ENCODE data around the gene NEK10.
"Not testable (repeated sequence)": the region's sequence is repeated elsewhere in the genome, so short reads cannot be mapped to it uniquely, and the experiment has no call there.

The NEK10 gene

GRCh38 chr3:27310688-27311087 lies 58.5 kb downstream of the NEK10 start:
- no peak for DNase-seq

- DNase-seq, result no peak
Measured at GRCh38 chr3:27307566-27307965, 61.6 kb downstream of the NEK10 start.

- no peak for DNase-seq
Measured at GRCh38 chr3:27302891-27303290, 66.3 kb downstream of the NEK10 start.

GRCh38 chr3:27298981-27299380 lies 70.2 kb downstream of the NEK10 start:
- not testable (repeated sequence) for DNase-seq

GRCh38 chr3:27293939-27294338 lies 75.2 kb downstream of the NEK10 start:
- DNase-seq, result no peak

GRCh38 chr3:27290760-27291159 lies 78.4 kb downstream of the NEK10 start:
- DNase-seq, result no peak

- DNase-seq, result no peak
Measured at GRCh38 chr3:27289769-27290413, 79.3 kb downstream of the NEK10 start.

- no peak for DNase-seq
Measured at GRCh38 chr3:27287052-27287451, 82.1 kb downstream of the NEK10 start.

GRCh38 chr3:27286467-27286866 lies 82.7 kb downstream of the NEK10 start:
- not testable (repeated sequence) for DNase-seq

GRCh38 chr3:27285668-27286067 lies 83.5 kb downstream of the NEK10 start:
- no peak for DNase-seq

GRCh38 chr3:27281671-27282150 lies 87.5 kb downstream of the NEK10 start:
- DNase-seq, result no peak

- no peak for DNase-seq
Measured at GRCh38 chr3:27279123-27279522, 90.1 kb downstream of the NEK10 start.

GRCh38 chr3:27278383-27279055 lies 90.7 kb downstream of the NEK10 start:
- no peak for DNase-seq

GRCh38 chr3:27275441-27275990 lies 93.7 kb downstream of the NEK10 start:
- no peak for DNase-seq

GRCh38 chr3:27271890-27272289 lies 97.3 kb downstream of the NEK10 start:
- no peak for DNase-seq

GRCh38 chr3:27254896-27255295 lies 114.3 kb downstream of the NEK10 start:
- no peak for DNase-seq

- DNase-seq, result no peak
Measured at GRCh38 chr3:27253831-27254230, 115.4 kb downstream of the NEK10 start.

GRCh38 chr3:27253391-27253790 lies 115.8 kb downstream of the NEK10 start:
- no peak for DNase-seq

- no peak for DNase-seq
Measured at GRCh38 chr3:27252646-27253045, 116.5 kb downstream of the NEK10 start.

GRCh38 chr3:27244374-27244773 lies 124.8 kb downstream of the NEK10 start:
- DNase-seq, result no peak

GRCh38 chr3:27239951-27240350 lies 129.2 kb downstream of the NEK10 start:
- DNase-seq, result no peak

- no peak for DNase-seq
Measured at GRCh38 chr3:27228805-27229204, 140.4 kb downstream of the NEK10 start.

GRCh38 chr3:27224197-27224596 lies 145.0 kb downstream of the NEK10 start:
- no peak for DNase-seq

GRCh38 chr3:27221264-27221932 lies 147.8 kb downstream of the NEK10 start:
- DNase-seq, result no peak
